AG04449 (cell line): Measurements from ENCODE around the gene PRRC2C.
"Not testable (repeated sequence)": the region's sequence is repeated elsewhere in the genome, so short reads cannot be mapped to it uniquely, and the experiment has no call there.

Experiments used
- CTCF ChIA-PET: fragments of 350-600 bp; formaldehyde crosslinking; extraction: SDS; loops from one replicate; lab custom pipeline; 2021; ENCODE audit warnings: antibody characterized with exemption; lab: Yijun Ruan, JAX
- POLR2A ChIA-PET: fragments of 400-600, 350-600 bp; formaldehyde crosslinking; extraction: SDS; loops from one replicate; lab custom pipeline; 2020; ENCODE audit warnings: antibody characterized with exemption, inconsistent platforms; lab: Yijun Ruan, JAX
- DNase-seq: peaks from one replicate; pipeline ENCODE4 v3.0.0-alpha.2; 2010; ENCODE audit warnings: low read depth, low spot score
- H3K4me3 ChIP-seq: 2 replicates; pipeline ENCODE4 v1.5.1; 2011; ENCODE audit warnings: low read depth, mild to moderate bottlenecking, control low read depth, low read length
- TF ChIP-seq, protein P1 (sequence below): IDR thresholded peaks from one replicate; pipeline ENCODE4 v1.5.1; 2011; ENCODE audit warnings: mild to moderate bottlenecking, moderate library complexity, low read length, control low read depth, inconsistent platforms; ENCODE audit not compliant: insufficient read depth; ENCODE audit errors: missing control alignments

The PRRC2C gene

DNA sequence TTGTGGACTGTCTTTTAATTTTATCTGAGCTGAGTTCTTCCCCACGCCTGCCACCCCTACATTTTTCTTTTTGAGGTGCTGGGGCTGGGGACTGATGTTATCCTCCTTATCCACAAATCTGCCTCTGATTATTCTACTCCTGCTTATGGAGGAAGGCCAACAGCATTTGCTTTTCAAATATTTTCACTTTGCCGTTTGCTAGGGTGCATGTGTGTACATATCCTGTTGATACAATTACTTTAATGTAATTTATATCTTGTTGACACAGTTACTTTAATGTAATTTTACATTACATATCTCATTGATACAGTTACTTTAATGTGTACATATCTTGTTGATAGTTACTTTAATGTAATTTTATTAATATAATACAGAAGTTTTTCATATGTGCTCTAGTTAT lies 36.2 kb downstream of the PRRC2C start:
- TF ChIP-seq, protein P1, sequence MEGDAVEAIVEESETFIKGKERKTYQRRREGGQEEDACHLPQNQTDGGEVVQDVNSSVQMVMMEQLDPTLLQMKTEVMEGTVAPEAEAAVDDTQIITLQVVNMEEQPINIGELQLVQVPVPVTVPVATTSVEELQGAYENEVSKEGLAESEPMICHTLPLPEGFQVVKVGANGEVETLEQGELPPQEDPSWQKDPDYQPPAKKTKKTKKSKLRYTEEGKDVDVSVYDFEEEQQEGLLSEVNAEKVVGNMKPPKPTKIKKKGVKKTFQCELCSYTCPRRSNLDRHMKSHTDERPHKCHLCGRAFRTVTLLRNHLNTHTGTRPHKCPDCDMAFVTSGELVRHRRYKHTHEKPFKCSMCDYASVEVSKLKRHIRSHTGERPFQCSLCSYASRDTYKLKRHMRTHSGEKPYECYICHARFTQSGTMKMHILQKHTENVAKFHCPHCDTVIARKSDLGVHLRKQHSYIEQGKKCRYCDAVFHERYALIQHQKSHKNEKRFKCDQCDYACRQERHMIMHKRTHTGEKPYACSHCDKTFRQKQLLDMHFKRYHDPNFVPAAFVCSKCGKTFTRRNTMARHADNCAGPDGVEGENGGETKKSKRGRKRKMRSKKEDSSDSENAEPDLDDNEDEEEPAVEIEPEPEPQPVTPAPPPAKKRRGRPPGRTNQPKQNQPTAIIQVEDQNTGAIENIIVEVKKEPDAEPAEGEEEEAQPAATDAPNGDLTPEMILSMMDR, result no peak
- POLR2A ChIA-PET, result no interaction called here
- CTCF ChIA-PET, result interaction anchor here (1.4 kb wide), 1 partner anchor 36 kb away, joined by 5 read pairs; the partner anchor contains the start of gene PRRC2C
- no peak for DNase-seq
- H3K4me3 ChIP-seq, result no peak overlapping the region

DNA sequence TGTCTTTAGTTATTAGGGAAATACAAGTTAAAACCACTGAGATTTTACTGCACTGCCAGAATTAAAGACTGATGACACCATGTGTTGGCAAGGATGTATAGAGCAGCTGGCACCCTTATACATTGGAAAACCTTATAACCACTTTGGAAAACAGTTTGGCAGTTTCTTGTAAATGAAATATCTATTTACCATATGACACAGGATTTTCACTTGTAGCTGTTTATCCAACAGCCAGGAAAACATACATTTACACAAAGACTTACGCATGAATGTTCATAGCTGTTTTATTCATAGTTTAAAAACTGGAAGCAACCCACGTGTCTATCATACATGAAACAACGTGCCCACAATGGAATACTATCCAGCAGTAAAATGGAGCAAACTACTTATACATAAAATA lies 45.3 kb downstream of the PRRC2C start:
- ChIA-PET CTCF (interaction anchor here (1.2 to 2.2 kb wide), 2 partner anchors 12 to 17 kb away, joined by 3 to 6 read pairs; no protein-coding TSS in a partner anchor), POLR2A (no interaction called here)
- DNase-seq, result no peak
- TF ChIP-seq, protein P1, result no peak
- no peak overlapping the region for H3K4me3 ChIP-seq

DNA sequence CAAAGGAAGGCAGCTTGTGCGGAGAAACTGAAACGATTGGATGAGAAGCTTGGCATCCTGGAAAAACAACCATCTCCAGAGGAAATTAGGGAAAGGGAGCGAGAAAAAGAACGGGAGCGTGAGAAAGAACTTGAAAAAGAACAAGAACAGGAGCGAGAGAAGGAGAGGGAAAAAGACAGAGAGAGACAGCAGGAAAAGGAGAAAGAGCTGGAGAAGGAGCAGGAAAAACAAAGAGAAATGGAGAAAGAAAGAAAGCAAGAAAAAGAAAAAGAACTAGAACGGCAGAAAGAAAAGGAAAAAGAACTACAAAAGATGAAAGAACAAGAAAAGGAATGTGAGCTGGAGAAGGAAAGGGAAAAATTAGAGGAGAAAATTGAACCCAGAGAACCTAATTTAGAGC lies 47.2 kb downstream of the PRRC2C start:
- POLR2A ChIA-PET, result no interaction called here
- H3K4me3 ChIP-seq, result no peak overlapping the region
- TF ChIP-seq, protein P1, result no peak
- no peak for DNase-seq
- CTCF ChIA-PET, result interaction anchor here (0.7 to 1.1 kb wide), 2 partner anchors 9 to 13 kb away, joined by 3 read pairs; no protein-coding TSS in a partner anchor

DNA sequence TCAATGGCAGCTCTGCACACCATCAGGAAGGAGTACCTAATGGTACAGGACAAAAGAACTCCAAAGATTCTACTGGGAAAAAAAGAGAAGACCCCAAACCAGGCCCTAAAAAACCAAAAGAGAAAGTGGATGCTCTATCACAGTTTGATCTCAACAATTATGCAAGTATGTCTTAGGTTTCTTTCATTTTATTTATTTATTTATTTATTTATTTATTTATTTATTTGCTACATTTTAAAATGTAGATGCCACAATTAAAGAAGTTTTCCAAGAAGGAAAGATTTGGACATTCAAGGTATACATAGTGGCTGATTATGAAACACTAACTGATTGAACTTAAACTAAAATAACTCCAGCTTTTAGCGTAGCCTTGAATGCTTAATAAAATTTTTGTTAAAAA lies 60.2 kb downstream of the PRRC2C start:
- CTCF ChIA-PET, result interaction anchor here (0.9 to 2.9 kb wide), 2 partner anchors 13 to 60 kb away, joined by 3 to 10 read pairs; partner anchors contain the start of gene PRRC2C

DNA sequence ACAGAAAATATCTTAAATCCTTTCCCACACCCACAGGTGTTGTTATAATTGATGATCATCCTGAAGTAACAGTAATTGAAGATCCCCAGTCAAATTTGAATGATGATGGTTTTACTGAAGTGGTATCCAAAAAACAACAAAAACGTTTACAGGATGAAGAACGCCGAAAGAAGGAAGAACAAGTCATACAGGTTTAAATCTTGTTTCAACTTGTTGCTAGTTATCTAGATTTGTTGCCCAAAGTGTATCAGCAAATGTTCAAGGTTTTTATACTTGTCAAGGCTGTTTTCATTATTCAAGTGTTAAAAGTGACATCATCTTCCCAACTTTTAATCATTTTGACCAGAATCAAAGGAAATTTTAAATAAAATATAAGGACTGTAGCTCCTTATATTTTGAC lies 64.7 kb downstream of the PRRC2C start:
- H3K4me3 ChIP-seq, result no peak overlapping the region
- POLR2A ChIA-PET, result no interaction called here
- CTCF ChIA-PET, result no interaction called here
- no peak for DNase-seq
- TF ChIP-seq, protein P1, result no peak

More for the DNA sequence above, 60.2 kb downstream of the PRRC2C start:
- POLR2A ChIA-PET, result no interaction called here
- no peak for DNase-seq
- no peak overlapping the region for H3K4me3 ChIP-seq
- TF ChIP-seq, protein P1, result no peak

DNA sequence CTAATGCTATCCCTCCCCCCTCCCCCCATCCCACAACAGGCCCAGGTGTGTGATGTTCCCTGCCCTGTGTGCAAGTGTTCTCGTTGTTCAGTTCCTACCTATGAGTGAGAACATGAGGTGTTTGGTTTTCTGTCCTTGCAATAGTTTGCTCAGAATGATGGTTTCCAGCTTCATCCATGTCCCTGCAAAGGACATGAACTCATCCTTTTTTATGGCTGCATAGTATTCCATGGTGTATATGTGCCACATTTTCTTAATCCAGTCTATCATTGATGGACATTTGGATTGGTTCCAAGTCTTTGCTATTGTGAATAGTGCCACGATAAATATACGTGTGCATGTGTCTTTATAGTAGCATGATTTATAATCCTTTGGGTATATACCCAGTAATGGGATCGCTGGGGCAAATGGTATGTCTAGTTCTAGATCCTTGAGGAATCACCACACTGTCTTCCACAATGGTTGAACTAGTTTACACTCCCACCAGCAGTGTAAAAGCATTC lies 65.3 kb downstream of the PRRC2C start:
- DNase-seq, POLR2A ChIA-PET, H3K4me3 ChIP-seq, CTCF ChIA-PET: not testable (repeated sequence)

DNA sequence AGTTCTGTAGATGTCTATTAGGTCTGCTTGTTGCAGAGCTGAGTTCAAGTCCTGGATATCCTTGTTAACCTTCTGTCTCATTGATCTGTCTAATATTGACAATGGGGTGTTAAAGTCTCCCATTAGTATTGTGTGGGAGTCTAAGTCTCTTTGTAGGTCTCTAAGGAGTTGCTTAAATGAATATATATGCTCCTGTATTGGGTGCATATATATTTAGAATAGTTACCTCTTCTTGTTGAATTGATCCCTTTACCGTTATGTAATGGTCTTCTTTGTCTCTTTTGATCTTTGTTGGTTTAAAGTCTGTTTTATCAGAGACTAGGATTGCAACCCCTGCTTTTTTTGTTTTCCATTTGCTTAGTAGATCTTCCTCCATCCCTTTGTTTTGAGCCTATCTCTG lies 68.6 kb downstream of the PRRC2C start:
- DNase-seq, POLR2A ChIA-PET, H3K4me3 ChIP-seq, CTCF ChIA-PET: not testable (repeated sequence)
